Mammary epithelial cell (primary cell): ENCODE results near the gene GRIFIN.

ENCODE experiments used
- EZH2 ChIP-seq: IDR thresholded peaks from 2 replicates; pipeline ENCODE4 v1.6.1; 2012; ENCODE audit warnings: low read length, inconsistent platforms, borderline replicate concordance
- TF ChIP-seq, protein P1 (sequence below), 2 donors: IDR thresholded peaks in 1 of 2; conservative IDR thresholded peaks in 1 of 2; 2 replicates each; pipeline ENCODE4 v1.5.1; 2011 to 2012; ENCODE audit warnings: inconsistent platforms in 2 of 2, low read length in 2 of 2, mild to moderate bottlenecking in 2 of 2, control low read depth in 1 of 2, low read depth in 1 of 2; ENCODE audit not compliant: insufficient read depth in 1 of 2; ENCODE audit errors: extremely low read depth in 1 of 2

DNA sequence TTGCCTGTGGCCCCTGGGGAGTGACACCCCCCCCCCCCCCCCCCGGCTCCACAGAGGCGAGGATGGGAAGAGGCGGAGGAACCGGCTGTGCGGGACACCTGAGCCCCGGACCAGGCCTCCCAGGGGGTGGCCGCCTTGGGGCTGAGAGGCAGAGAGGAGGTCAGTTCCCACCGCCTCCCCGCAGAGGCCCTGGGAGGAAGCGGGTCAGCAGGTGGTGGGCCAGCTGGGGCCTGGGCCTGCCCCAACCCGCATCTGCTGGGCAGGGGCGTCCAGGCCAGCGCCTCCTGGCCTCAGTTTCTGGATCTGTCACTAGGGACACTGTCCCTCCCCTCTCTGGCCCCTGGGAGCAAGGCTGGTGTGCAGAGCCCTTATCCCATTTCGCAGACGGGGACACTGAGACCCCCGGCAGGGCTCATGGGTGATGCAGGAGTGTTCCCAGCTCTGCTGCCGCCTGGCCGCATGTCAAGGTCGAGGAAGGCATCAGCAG is 28.7 kb upstream of the GRIFIN start:
- TF ChIP-seq, protein P1, sequence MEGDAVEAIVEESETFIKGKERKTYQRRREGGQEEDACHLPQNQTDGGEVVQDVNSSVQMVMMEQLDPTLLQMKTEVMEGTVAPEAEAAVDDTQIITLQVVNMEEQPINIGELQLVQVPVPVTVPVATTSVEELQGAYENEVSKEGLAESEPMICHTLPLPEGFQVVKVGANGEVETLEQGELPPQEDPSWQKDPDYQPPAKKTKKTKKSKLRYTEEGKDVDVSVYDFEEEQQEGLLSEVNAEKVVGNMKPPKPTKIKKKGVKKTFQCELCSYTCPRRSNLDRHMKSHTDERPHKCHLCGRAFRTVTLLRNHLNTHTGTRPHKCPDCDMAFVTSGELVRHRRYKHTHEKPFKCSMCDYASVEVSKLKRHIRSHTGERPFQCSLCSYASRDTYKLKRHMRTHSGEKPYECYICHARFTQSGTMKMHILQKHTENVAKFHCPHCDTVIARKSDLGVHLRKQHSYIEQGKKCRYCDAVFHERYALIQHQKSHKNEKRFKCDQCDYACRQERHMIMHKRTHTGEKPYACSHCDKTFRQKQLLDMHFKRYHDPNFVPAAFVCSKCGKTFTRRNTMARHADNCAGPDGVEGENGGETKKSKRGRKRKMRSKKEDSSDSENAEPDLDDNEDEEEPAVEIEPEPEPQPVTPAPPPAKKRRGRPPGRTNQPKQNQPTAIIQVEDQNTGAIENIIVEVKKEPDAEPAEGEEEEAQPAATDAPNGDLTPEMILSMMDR (conservative IDR thresholded peaks at IDR 0.05 in 1 of 2, IDR thresholded peaks at IDR 0.05 in 1 of 2; ENCODE audit: extremely low read depth in 1 of 2, insufficient read depth in 1 of 2, low read depth in 1 of 2, low read length in 2 of 2) = no peak
- TF ChIP-seq EZH2 = no peak
